VCaP (cell line): ENCODE data around the gene IL6R.

Experiments
- H3K27ac ChIP-seq: fragments of 450-650 bp; 2 replicates; pipeline ENCODE4 v1.5.1; 2017
- CTCF ChIP-seq: fragments of 450-650 bp; conservative IDR thresholded peaks from 2 replicates; pipeline ENCODE4 v1.5.1; 2017; ENCODE audit warnings: mild to moderate bottlenecking, moderate library complexity

IL6R gene

GRCh38 chr1:154408174-154408777 lies 3.1 kb downstream of the IL6R start:
- peak overlapping the region; percentile 88 for H3K27ac ChIP-seq

GRCh38 chr1:154410185-154410827 lies 5.2 kb downstream of the IL6R start:
- H3K27ac ChIP-seq = no peak overlapping the region

More at GRCh38 chr1:154408174-154408777, 3.1 kb downstream of the IL6R start:
- TF ChIP-seq CTCF = no peak

GRCh38 chr1:154411525-154411924 lies 6.4 kb downstream of the IL6R start:
- no peak for TF ChIP-seq CTCF
- H3K27ac ChIP-seq = no peak overlapping the region

More at GRCh38 chr1:154410185-154410827, 5.2 kb downstream of the IL6R start:
- TF ChIP-seq CTCF = no peak

- no peak overlapping the region for H3K27ac ChIP-seq
- no peak for TF ChIP-seq CTCF
Observed at GRCh38 chr1:154413177-154413783, 8.1 kb downstream of the IL6R start.

GRCh38 chr1:154414606-154415005 lies 9.5 kb downstream of the IL6R start:
- no peak for TF ChIP-seq CTCF
- 0 out of 2 replicates have a peak overlapping the region, but pooled peaks have one; percentile 5 for H3K27ac ChIP-seq

GRCh38 chr1:154416471-154417337 lies 11.6 kb downstream of the IL6R start:
- no peak for TF ChIP-seq CTCF
- peak overlapping the region; percentile 95 for H3K27ac ChIP-seq

GRCh38 chr1:154417338-154417608 lies 12.1 kb downstream of the IL6R start:
- no peak for TF ChIP-seq CTCF
- H3K27ac ChIP-seq = peak overlapping the region; percentile 95
